ENCODE results near the gene PRR7.

Gene PRR7

GRCh38 chr5:177414481-177414880 lies 32.1 kb upstream of the PRR7 start:
- TF ChIP-seq TCF12 (IDR thresholded peaks at IDR 0.05; ENCODE audit: low read depth) (no peak), EP300 (IDR thresholded peaks at IDR 0.05; ENCODE audit: borderline replicate concordance) (no peak), NFIC (IDR thresholded peaks at IDR 0.05) (no peak), CEBPB (IDR thresholded peaks at IDR 0.05) (no peak), TEAD4 (IDR thresholded peaks at IDR 0.05) (no peak), EGR1 (IDR thresholded peaks at IDR 0.05) (no peak), USF1 (IDR thresholded peaks at IDR 0.05) (no peak), YY1 (IDR thresholded peaks at IDR 0.05; ENCODE audit: low read depth) (no peak), FOXM1 (IDR thresholded peaks at IDR 0.05; ENCODE audit: borderline replicate concordance, low read depth) (no peak), ZBTB7A (IDR thresholded peaks at IDR 0.05; ENCODE audit: low read depth) (no peak), CREB1 (IDR thresholded peaks at IDR 0.05; ENCODE audit: low read depth) (no peak), TAF1 (IDR thresholded peaks at IDR 0.05; ENCODE audit: low read depth) (no peak)
- TF ChIP-seq, protein P1, sequence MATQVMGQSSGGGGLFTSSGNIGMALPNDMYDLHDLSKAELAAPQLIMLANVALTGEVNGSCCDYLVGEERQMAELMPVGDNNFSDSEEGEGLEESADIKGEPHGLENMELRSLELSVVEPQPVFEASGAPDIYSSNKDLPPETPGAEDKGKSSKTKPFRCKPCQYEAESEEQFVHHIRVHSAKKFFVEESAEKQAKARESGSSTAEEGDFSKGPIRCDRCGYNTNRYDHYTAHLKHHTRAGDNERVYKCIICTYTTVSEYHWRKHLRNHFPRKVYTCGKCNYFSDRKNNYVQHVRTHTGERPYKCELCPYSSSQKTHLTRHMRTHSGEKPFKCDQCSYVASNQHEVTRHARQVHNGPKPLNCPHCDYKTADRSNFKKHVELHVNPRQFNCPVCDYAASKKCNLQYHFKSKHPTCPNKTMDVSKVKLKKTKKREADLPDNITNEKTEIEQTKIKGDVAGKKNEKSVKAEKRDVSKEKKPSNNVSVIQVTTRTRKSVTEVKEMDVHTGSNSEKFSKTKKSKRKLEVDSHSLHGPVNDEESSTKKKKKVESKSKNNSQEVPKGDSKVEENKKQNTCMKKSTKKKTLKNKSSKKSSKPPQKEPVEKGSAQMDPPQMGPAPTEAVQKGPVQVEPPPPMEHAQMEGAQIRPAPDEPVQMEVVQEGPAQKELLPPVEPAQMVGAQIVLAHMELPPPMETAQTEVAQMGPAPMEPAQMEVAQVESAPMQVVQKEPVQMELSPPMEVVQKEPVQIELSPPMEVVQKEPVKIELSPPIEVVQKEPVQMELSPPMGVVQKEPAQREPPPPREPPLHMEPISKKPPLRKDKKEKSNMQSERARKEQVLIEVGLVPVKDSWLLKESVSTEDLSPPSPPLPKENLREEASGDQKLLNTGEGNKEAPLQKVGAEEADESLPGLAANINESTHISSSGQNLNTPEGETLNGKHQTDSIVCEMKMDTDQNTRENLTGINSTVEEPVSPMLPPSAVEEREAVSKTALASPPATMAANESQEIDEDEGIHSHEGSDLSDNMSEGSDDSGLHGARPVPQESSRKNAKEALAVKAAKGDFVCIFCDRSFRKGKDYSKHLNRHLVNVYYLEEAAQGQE (IDR thresholded peaks at IDR 0.05; ENCODE audit: low read depth), result no peak
- TF ChIP-seq, protein P2, sequence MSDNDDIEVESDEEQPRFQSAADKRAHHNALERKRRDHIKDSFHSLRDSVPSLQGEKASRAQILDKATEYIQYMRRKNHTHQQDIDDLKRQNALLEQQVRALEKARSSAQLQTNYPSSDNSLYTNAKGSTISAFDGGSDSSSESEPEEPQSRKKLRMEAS (IDR thresholded peaks at IDR 0.05), result no peak

- TF ChIP-seq FOXM1 (IDR thresholded peaks at IDR 0.05; ENCODE audit: borderline replicate concordance, low read depth), result no peak
- TF ChIP-seq USF1 (IDR thresholded peaks at IDR 0.05), result no peak
- TF ChIP-seq, protein P2 (IDR thresholded peaks at IDR 0.05), result no peak
- TF ChIP-seq, protein P1 (IDR thresholded peaks at IDR 0.05; ENCODE audit: low read depth), result no peak
- no peak for TF ChIP-seq EP300 (IDR thresholded peaks at IDR 0.05; ENCODE audit: borderline replicate concordance)
- no peak for TF ChIP-seq TEAD4 (IDR thresholded peaks at IDR 0.05)
- no peak for TF ChIP-seq NFIC (IDR thresholded peaks at IDR 0.05)
- TF ChIP-seq ZBTB7A (IDR thresholded peaks at IDR 0.05; ENCODE audit: low read depth), result no peak
- no peak for TF ChIP-seq EGR1 (IDR thresholded peaks at IDR 0.05)
- no peak for TF ChIP-seq RAD21 (IDR thresholded peaks at IDR 0.05; ENCODE audit: low read depth)
- TF ChIP-seq CREB1 (IDR thresholded peaks at IDR 0.05; ENCODE audit: low read depth), result no peak
- TF ChIP-seq TAF1 (IDR thresholded peaks at IDR 0.05; ENCODE audit: low read depth), result no peak
Measured at GRCh38 chr5:177419046-177419445, 27.6 kb upstream of the PRR7 start.

- TF ChIP-seq, protein P1 (IDR thresholded peaks at IDR 0.05; ENCODE audit: low read depth), result no peak
- TF ChIP-seq ZBTB7A (IDR thresholded peaks at IDR 0.05; ENCODE audit: low read depth), result no peak
- TF ChIP-seq YY1 (IDR thresholded peaks at IDR 0.05; ENCODE audit: low read depth), result no peak
- no peak for TF ChIP-seq EP300 (IDR thresholded peaks at IDR 0.05; ENCODE audit: borderline replicate concordance)
- no peak for TF ChIP-seq TAF1 (IDR thresholded peaks at IDR 0.05; ENCODE audit: low read depth)
- TF ChIP-seq RAD21 (IDR thresholded peaks at IDR 0.05; ENCODE audit: low read depth), result no peak
- no peak for TF ChIP-seq CEBPB (IDR thresholded peaks at IDR 0.05)
- no peak for TF ChIP-seq FOXM1 (IDR thresholded peaks at IDR 0.05; ENCODE audit: borderline replicate concordance, low read depth)
- no peak for TF ChIP-seq CREB1 (IDR thresholded peaks at IDR 0.05; ENCODE audit: low read depth)
- TF ChIP-seq, protein P2 (IDR thresholded peaks at IDR 0.05), result no peak
- no peak for TF ChIP-seq TEAD4 (IDR thresholded peaks at IDR 0.05)
- TF ChIP-seq EGR1 (IDR thresholded peaks at IDR 0.05), result no peak
- no peak for TF ChIP-seq USF1 (IDR thresholded peaks at IDR 0.05)
- no peak for TF ChIP-seq TCF12 (IDR thresholded peaks at IDR 0.05; ENCODE audit: low read depth)
- TF ChIP-seq NFIC (IDR thresholded peaks at IDR 0.05), result no peak
Measured at GRCh38 chr5:177421062-177421798, 25.4 kb upstream of the PRR7 start.

Measured in Ishikawa (cell line).